GM12801 (cell line): ENCODE data around the gene EML1.

Experiments used
- TF ChIP-seq, protein P1 (sequence below): IDR thresholded peaks from one replicate; pipeline ENCODE4 v1.5.1; 2011; ENCODE audit warnings: control low read depth; ENCODE audit not compliant: insufficient read length; ENCODE audit errors: extremely low read depth

Gene EML1

DNA sequence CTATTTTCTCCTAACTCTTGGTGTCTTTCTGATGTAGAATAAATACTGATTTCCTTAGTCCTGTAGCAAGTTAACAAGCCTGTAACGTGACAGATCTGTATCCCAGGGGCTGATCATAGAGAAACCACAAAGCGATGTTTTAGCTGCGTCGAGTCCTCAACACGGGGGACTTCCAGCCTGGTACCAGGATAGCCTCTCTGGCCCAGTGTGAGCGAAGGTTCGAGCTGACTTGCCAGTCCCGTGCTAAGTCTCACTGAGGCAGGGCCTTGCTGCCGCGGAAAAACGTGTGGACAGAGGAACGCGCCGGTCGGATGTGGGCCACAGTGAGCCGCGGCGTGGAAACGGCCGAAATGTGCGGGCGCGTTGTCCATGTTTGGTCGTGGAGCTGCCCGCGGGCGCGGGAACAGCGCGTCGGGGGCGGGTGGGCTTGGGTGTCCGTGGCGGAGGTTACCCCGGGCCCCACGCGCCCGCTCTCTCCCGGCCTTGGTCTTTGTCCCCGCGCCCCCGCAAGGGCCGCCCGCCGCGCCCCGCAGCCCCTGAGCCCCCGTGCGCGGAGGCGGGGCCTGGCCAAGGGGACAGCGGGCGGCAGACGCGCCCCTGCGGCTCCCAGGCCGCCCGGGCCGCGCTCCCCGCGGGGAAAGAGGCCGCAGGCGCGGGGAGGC lies 531 bp upstream of the EML1 start:
- TF ChIP-seq, protein P1, sequence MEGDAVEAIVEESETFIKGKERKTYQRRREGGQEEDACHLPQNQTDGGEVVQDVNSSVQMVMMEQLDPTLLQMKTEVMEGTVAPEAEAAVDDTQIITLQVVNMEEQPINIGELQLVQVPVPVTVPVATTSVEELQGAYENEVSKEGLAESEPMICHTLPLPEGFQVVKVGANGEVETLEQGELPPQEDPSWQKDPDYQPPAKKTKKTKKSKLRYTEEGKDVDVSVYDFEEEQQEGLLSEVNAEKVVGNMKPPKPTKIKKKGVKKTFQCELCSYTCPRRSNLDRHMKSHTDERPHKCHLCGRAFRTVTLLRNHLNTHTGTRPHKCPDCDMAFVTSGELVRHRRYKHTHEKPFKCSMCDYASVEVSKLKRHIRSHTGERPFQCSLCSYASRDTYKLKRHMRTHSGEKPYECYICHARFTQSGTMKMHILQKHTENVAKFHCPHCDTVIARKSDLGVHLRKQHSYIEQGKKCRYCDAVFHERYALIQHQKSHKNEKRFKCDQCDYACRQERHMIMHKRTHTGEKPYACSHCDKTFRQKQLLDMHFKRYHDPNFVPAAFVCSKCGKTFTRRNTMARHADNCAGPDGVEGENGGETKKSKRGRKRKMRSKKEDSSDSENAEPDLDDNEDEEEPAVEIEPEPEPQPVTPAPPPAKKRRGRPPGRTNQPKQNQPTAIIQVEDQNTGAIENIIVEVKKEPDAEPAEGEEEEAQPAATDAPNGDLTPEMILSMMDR = no peak

DNA sequence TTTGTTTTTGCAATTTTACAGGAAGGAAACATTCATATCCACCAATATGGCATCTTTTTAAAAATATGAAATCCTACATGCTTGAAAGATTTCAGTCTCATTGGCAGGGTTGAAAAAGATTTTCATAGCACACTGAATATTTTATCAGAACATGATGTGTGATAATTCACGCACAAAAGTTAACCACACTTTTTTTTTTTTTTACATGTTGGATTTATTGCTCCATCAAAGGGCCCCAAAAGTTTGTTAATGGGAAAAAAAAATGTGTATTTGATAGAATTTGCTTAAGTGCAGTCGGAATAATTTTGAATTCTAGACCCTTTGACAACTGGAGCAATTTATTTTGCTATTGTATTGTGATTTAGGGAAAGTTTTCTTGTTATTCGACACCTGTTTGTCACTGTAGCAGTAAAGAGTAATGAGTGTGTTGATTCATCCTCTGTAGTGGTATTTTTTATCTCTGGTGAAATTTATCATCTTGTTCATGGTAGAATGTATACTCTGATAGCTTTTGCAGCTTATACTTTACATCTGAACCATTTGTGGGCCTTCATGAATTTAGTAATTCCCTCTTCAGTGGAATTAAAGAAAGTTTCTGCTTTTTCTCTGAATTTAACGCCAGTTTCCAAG lies 1.1 kb downstream of the EML1 start:
- TF ChIP-seq, protein P1 = no peak

DNA sequence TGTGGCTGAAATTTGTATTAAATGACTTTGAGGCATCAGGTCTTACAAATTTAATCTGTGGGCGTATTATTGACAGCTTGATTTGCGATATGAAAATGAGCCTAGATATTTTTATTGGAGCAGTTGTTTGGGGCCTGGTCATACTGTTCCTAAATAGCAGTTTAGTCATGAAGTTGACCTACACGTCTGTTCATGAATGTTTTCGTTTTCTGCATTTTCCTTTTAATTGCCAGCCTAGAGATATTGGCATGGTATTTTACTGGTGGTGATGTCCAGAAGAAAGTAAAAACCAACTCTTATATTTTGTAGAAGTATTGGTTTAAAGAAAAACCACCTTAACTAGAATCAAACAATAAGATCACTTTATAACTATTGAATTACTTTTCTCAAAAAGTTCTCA lies 1.8 kb downstream of the EML1 start:
- TF ChIP-seq, protein P1 = no peak

DNA sequence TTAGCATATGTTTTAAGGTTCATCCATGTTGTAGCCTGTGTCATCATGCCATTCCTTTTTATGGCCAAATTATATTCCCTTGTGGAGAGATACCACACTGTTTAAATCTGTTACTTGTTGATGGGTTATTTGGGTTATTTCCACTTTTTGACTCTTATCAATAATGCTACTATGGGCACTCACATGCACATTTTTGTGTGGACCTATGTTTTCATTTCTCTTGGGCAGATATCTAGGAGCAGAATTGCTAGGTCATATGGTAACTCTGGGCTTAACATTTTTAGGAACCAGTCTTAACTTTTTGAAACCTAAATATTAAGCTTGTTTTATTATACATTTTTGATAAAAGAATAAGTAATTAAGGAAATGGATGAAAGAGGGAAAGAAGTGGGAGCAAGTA lies 4.0 kb downstream of the EML1 start:
- TF ChIP-seq, protein P1 = no peak

DNA sequence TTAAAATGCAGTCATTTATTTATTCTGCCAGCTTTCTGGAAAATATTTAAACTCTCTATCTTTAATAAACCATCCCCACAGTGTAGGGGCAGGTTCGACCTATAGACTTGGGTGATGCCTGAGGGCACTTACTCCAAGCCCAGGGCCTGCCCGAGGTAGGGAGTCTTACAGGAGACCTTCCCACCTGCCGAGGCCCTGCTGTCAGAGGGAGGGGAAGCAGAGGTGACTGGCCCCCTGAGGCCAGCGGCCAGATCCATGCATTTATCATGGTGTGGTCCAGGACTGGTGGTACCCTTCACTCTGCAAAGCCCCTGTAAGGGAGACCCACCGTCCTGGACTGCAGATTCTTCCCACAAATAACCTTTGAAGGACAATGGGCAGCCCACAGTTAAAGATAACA lies 7.6 kb downstream of the EML1 start:
- TF ChIP-seq, protein P1 = no peak

DNA sequence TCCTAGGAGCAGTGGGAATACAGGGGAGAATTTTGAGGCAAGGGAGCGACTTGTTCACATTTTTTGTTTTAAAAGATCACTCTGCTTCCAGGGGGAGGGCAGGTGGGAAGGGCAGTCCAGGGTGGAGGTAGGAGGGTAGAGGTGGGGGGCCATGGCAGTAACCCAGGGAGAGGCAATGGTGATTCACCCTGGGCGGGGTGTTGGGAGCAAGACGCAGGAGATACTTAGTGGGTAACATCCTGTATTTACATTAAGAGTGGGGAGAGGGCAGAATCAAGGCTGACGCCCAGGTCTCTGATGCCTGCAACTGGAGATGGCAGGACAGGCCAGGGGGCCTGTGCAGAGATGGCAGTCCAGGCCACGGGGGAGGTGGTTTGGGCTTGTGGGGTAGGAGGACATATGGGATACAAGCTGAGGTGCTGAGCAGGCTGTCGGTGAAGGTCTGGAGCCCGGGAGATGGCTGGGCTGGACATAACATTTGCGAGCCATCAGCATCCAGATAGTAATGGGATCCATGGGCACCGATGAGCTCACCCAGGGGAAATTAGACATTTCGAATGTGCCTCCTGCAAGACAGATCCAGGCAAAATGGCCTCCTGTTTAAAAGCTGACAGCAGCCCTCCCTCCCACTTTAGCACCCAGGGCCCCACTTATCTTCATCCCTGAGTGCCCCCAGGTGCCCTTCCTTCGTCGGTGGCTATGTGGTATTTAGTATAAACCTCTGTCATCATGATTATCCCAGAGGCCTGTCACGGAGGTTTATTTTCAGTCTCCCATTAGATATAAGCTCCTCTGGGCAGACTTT lies 9.3 kb downstream of the EML1 start:
- TF ChIP-seq, protein P1 = no peak

DNA sequence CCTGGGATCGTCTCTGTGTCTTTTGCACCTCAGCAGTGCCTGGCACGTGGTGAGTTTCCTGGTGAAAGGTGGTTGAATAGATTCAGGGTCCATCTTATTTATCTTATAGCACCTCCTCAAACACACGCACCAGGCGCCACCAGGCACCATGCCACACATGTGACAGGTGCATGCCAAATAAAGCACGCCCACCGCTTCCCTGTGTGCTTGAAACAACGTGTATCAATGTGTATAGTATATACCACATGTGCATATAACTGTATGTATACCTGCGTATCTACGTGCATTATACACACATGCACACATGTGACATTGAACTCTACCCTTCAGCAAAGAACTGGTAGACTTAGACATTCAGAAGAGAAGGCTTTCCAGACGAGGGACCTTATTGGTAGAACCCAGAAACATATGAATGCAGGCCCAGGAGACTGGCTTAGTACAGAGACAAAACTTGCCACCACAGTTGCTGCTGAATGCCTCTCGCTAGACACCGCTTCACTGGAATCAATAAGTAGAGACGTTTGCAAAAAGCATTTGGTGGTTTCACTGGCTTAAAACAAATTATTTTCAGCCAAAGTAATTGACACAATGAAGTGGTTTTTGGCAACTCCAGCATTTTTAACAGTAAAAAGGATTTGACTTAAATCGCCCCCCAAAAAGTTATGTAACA lies 10.0 kb downstream of the EML1 start:
- TF ChIP-seq, protein P1 = no peak
